Esophagus muscularis mucosa (tissue), 4 donors: ENCODE data around the gene SLC9A8. TPM values are rescaled to one million over a fixed set of nuclear protein-coding genes. Genes with fewer than 3 reads are reported as not detected.
"Not testable (repeated sequence)": the region's sequence is repeated elsewhere in the genome, so short reads cannot be mapped to it uniquely, and the experiment has no call there.

Experiments
- DNase-seq: peaks from one replicate; pipeline ENCODE4 v3.0.0-alpha.2; 2017; ENCODE audit errors: extremely low spot score
- H3K27ac ChIP-seq, 4 donors: fragments of 200-600 bp; sonication (generic); replicated peaks in 1 of 4; 1 replicate in 3 of 4; 2 replicates in 1 of 4; pipeline ENCODE4 v1.5.1; 2016 to 2019; ENCODE audit warnings: mild to moderate bottlenecking in 1 of 4
- H3K27me3 ChIP-seq, 4 donors: fragments of 200-600 bp; sonication (generic); one replicate each; pipeline versions ENCODE4 v1.5.1 to v1.6.0; 2016 to 2019
- H3K36me3 ChIP-seq, 4 donors: fragments of 200-600 bp; sonication (generic); one replicate each; pipeline ENCODE4 v1.5.1; 2016 to 2019
- H3K4me1 ChIP-seq, 4 donors: fragments of 200-600 bp; sonication (generic); one replicate each; pipeline ENCODE4 v1.5.1; 2016 to 2019
- H3K4me3 ChIP-seq, 4 donors: fragments of 200-600 bp; sonication (generic); 1 replicate in 2 of 4; 2 replicates in 2 of 4; pipeline ENCODE4 v1.5.1; 2016 to 2019; ENCODE audit warnings: mild to moderate bottlenecking in 4 of 4, moderate library complexity in 1 of 4
- H3K9me3 ChIP-seq, 4 donors: fragments of 200-600 bp; sonication (generic); 1 replicate in 3 of 4; 2 replicates in 1 of 4; pipeline ENCODE4 v1.5.1; 2016 to 2019
- EP300 ChIP-seq: sonication (generic); formaldehyde crosslinking; IDR thresholded peaks from one replicate; pipeline ENCODE4 v1.6.1; 2017; ENCODE audit warnings: antibody characterized with exemption
- POLR2A ChIP-seq: fragments of 450-650 bp; IDR thresholded peaks from one replicate; pipeline ENCODE4 v1.6.1; 2017; ENCODE audit warnings: antibody characterized with exemption, moderate library complexity, mild to moderate bottlenecking, low read depth
- POLR2AphosphoS5 ChIP-seq, 2 donors: sonication (generic); formaldehyde crosslinking; IDR thresholded peaks; one replicate each; pipeline ENCODE4 v1.6.1; 2017; ENCODE audit warnings: antibody characterized with exemption in 2 of 2
- WGBS: methylation state at CpG from one replicate; pipeline ENCODE4 v1.1.5; 2018; 5-methylcytosine and 5-hydroxymethylcytosine counted together
- intact Hi-C: fragments of 100-400 bp; cut with DNase I; formaldehyde crosslinking; loops from one replicate; pipeline ENCODE4 v1.15.1; 2023
- total RNA-seq, 4 donors: library from RNA; depleted of rRNA; stranded (reverse); fragments of >200 nt; gene quantifications; one replicate each; pipeline versions ENCODE4 v1.1.0 to v1.2.1, GENCODE V29; 2016
- TF ChIP-seq, protein P1 (sequence below), 3 experiments: fragments of 200-600 bp in 2 of 3; fragments of 450-650 bp in 1 of 3; sonication (generic) in 2 of 3; IDR thresholded peaks; one replicate each; pipeline ENCODE4 v1.5.1; 2017 to 2019; ENCODE audit warnings: antibody characterized with exemption in 3 of 3, mild to moderate bottlenecking in 2 of 3, moderate library complexity in 1 of 3

SLC9A8 gene
- total RNA-seq, 4 donors from 2014 or later: 7.5 to 9.0 (median 7.5) TPM

DNA sequence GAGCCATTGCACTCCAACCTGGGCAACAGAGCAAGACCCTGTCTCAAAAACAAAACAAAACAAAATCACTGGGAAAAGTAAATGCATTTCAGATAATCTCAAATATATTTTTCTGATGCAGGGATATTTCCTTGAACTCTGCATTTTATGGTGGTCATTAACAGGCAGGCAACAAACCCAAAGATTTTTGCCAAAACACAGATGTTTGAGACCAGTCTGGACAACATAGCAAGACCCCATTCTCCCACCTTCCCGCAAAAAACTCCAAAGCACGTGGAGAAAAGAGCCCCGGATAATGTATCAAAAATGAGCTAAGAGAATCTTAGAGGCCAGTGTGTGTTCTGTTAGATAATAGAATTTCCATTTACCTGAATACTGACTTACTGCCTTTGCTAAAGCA, 44.3 kb downstream of the SLC9A8 start:
- no peak overlapping the region for H3K4me3 ChIP-seq
- intact Hi-C loops: no loop called here
- no peaks in the 10 kb centered on the region for H3K27me3 ChIP-seq
- no peak for DNase-seq
- TF ChIP-seq, protein P1, sequence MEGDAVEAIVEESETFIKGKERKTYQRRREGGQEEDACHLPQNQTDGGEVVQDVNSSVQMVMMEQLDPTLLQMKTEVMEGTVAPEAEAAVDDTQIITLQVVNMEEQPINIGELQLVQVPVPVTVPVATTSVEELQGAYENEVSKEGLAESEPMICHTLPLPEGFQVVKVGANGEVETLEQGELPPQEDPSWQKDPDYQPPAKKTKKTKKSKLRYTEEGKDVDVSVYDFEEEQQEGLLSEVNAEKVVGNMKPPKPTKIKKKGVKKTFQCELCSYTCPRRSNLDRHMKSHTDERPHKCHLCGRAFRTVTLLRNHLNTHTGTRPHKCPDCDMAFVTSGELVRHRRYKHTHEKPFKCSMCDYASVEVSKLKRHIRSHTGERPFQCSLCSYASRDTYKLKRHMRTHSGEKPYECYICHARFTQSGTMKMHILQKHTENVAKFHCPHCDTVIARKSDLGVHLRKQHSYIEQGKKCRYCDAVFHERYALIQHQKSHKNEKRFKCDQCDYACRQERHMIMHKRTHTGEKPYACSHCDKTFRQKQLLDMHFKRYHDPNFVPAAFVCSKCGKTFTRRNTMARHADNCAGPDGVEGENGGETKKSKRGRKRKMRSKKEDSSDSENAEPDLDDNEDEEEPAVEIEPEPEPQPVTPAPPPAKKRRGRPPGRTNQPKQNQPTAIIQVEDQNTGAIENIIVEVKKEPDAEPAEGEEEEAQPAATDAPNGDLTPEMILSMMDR (IDR thresholded peaks at IDR 0.05): no peak
- TF ChIP-seq POLR2A (no peak), EP300 (no peak), POLR2AphosphoS5 (IDR thresholded peaks at IDR 0.05) (no peak)
- H3K9me3 ChIP-seq: no peaks in the 10 kb centered on the region
- 62% methylated on average over 3 of the region's 3 CpGs for WGBS
- peaks cover 0 to 1% (median under 1%) of the 10 kb centered on the region in 4 donors for H3K4me1 ChIP-seq
- H3K36me3 ChIP-seq: peaks cover 26 to 92% (median 62%) of the 10 kb centered on the region in 4 donors
- H3K27ac ChIP-seq: no peak overlapping the region

DNA sequence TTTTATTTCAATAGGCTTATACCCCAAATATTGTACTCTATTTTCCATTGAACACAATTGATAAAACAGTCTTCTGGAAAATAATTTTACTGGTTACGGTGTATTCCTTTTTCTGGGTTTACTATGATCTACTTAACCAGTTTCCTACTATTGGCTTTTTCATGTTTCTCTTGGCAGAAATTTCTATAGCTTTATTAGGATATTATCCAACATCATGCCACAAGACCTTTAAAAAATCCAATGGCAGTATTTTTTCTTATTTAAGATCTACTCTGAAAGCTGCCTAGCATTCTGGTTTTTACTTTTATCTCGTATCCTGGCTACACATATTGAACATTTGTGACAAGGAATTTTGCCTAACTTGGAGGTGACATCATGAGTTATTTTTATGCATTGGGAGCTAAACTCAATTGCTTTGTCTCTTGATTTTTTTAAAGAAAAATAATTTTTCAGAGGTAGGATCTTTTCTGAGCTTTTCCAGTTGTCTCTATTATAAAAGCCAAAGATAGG, 45.5 kb downstream of the SLC9A8 start:
- H3K4me3 ChIP-seq: no peak overlapping the region
- TF ChIP-seq POLR2A (no peak), EP300 (no peak), POLR2AphosphoS5 (IDR thresholded peaks at IDR 0.05) (no peak)
- TF ChIP-seq, protein P1 (IDR thresholded peaks at IDR 0.05): no peak
- WGBS: 82% methylated on average over 2 of the region's 2 CpGs
- H3K9me3 ChIP-seq: no peaks in the 10 kb centered on the region
- intact Hi-C loops: no loop called here
- H3K27me3 ChIP-seq: no peaks in the 10 kb centered on the region
- peaks cover 22 to 91% (median 63%) of the 10 kb centered on the region in 4 donors for H3K36me3 ChIP-seq
- H3K4me1 ChIP-seq: no peaks in the 10 kb centered on the region
- no peak for DNase-seq
- H3K27ac ChIP-seq: no peak overlapping the region

DNA sequence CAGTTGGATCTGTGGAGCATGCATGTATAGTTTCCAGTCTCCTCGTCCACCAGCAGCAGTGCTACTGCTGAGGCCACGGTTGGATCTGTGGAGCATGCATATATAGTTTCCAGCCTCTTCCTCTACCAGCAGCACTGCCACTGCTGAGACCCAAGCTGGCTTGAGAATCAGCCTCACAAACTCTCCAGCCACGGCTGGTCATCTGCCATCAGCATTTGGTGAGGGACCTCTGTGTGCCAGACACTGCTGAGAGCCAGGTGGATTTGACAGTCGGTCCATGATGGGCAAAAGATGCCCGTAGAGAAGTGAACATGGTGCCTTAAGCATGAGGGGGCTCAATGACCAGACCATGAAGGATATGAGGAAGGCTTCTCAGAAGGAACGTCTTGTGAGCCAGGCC, 46.4 kb downstream of the SLC9A8 start:
- peaks cover 20 to 89% (median 59%) of the 10 kb centered on the region in 4 donors for H3K36me3 ChIP-seq
- TF ChIP-seq POLR2A (no peak), EP300 (no peak), POLR2AphosphoS5 (IDR thresholded peaks at IDR 0.05) (no peak)
- TF ChIP-seq, protein P1 (IDR thresholded peaks at IDR 0.05): no peak
- no peaks in the 10 kb centered on the region for H3K9me3 ChIP-seq
- WGBS: 89% methylated on average over 6 of the region's 6 CpGs
- no peaks in the 10 kb centered on the region for H3K27me3 ChIP-seq
- no peak overlapping the region for H3K4me3 ChIP-seq
- no peaks in the 10 kb centered on the region for H3K4me1 ChIP-seq
- no peak overlapping the region for H3K27ac ChIP-seq
- no peak for DNase-seq
- intact Hi-C loops: no loop called here

DNA sequence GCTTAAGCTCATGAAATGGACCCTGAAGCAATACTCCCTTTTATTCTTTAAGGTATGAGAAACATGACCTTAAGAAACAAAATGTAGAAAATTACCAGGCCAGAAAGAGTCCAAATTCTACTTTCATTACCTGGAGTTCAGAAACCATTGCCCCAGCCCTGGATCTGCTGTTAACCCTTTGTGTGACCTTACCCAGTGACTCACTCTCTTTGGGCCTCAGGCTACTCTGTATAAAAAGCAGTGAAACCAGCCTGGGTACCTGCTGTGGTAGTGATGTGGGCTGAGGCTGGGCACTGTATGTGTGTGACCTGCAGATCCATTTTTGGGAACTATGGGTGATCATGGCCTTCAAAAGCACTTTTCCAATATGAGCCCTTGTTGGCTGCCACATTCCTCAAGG, 47.2 kb downstream of the SLC9A8 start:
- DNase-seq: no peak
- Histone ChIP-seq H3K4me1 (no peaks in the 10 kb centered on the region), H3K4me3 (no peak overlapping the region), H3K27me3 (no peaks in the 10 kb centered on the region), H3K9me3 (no peaks in the 10 kb centered on the region), H3K36me3 (peaks cover 24 to 89% (median 59%) of the 10 kb centered on the region in 4 donors), H3K27ac (no peak overlapping the region)
- TF ChIP-seq EP300 (no peak), POLR2A (no peak), POLR2AphosphoS5 (IDR thresholded peaks at IDR 0.05) (no peak)
- TF ChIP-seq, protein P1 (IDR thresholded peaks at IDR 0.05): no peak
- intact Hi-C loops: no loop called here

DNA sequence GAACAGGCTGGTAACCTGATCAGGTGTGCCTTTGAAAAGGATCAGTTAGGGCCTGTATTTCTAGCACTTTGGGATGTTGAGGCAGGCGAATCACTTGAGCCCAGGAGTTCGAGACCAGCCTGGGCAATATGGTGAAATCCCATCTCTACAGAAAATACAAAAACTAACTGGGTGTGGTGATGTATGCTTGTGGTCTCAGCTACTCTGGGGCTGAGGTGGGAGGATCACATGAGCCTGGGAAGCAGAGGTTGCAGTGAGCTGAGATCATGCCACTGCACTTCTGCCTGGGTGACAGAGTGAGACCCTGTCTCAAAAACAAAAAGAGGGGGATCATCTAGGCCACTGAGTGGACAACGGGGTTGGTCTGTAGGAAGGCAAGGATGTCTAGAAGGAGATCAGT, 48.6 kb downstream of the SLC9A8 start:
- H3K4me3 ChIP-seq, H3K9me3 ChIP-seq, H3K27ac ChIP-seq, H3K27me3 ChIP-seq, intact Hi-C loops, H3K4me1 ChIP-seq, DNase-seq: not testable (repeated sequence)
- H3K36me3 ChIP-seq: peaks cover 18 to 89% (median 59%) of the 10 kb centered on the region in 4 donors
- whole genome bisulfite sequencing: 92% methylated on average over 3 of the region's 3 CpGs
